NCI-H1694 (cell line): ENCODE data around the gene NBEA.
"Not testable (repeated sequence)": the region's sequence is repeated elsewhere in the genome, so short reads cannot be mapped to it uniquely, and the experiment has no call there.

Experiments
- DNase-seq: peaks from one replicate; lab custom pipeline; 2025; lab: John Stamatoyannopoulos, UW

The NBEA gene

GRCh38 chr13:35669321-35669720, 727.3 kb downstream of the NBEA start:
- DNase-seq: no peak

GRCh38 chr13:35672611-35673010, 730.5 kb downstream of the NBEA start:
- DNase-seq: peak; percentile 67

GRCh38 chr13:35675651-35676050, 733.6 kb downstream of the NBEA start:
- DNase-seq: peak; percentile 60

GRCh38 chr13:35677863-35678262, 735.8 kb downstream of the NBEA start:
- not testable (repeated sequence) for DNase-seq

- DNase-seq: no peak
These were observed 739.6 kb downstream of the NBEA start for GRCh38 chr13:35681685-35682084.

- no peak for DNase-seq
These were observed 742.4 kb downstream of the NBEA start for GRCh38 chr13:35684432-35684831.

GRCh38 chr13:35687336-35687735, 745.3 kb downstream of the NBEA start:
- DNase-seq: no peak

- no peak for DNase-seq
These were observed 748.6 kb downstream of the NBEA start for GRCh38 chr13:35690581-35691207.

GRCh38 chr13:35693134-35693784, 751.2 kb downstream of the NBEA start:
- no peak for DNase-seq

GRCh38 chr13:35694031-35694430, 752.0 kb downstream of the NBEA start:
- no peak for DNase-seq

GRCh38 chr13:35694549-35695447, 752.7 kb downstream of the NBEA start:
- no peak for DNase-seq

GRCh38 chr13:35695448-35695770, 753.3 kb downstream of the NBEA start:
- no peak for DNase-seq

- no peak for DNase-seq
These were observed 755.2 kb downstream of the NBEA start for GRCh38 chr13:35697186-35697730.

GRCh38 chr13:35698911-35699576, 757.0 kb downstream of the NBEA start:
- DNase-seq: no peak

GRCh38 chr13:35699825-35700510, 757.9 kb downstream of the NBEA start:
- DNase-seq: no peak

- DNase-seq: no peak
These were observed 758.6 kb downstream of the NBEA start for GRCh38 chr13:35700671-35701070.

- no peak for DNase-seq
These were observed 760.2 kb downstream of the NBEA start for GRCh38 chr13:35702316-35702715.

- DNase-seq: no peak
These were observed 761.0 kb downstream of the NBEA start for GRCh38 chr13:35703061-35703460.

- no peak for DNase-seq
These were observed 762.3 kb downstream of the NBEA start for GRCh38 chr13:35704331-35704730.

GRCh38 chr13:35706281-35706680, 764.2 kb downstream of the NBEA start:
- no peak for DNase-seq

GRCh38 chr13:35706721-35707120, 764.7 kb downstream of the NBEA start:
- no peak for DNase-seq

- peak; percentile 81 for DNase-seq
These were observed 769.8 kb downstream of the NBEA start for GRCh38 chr13:35711909-35712308.
